Stimulated activated CD8-positive, alpha-beta memory T cell treated with anti-CD3 and anti-CD28 coated beads, Interleukin-12 subunit alpha, Interleukin-12 subunit beta, amount 100 ng/mL, for 24 hours (primary cell): ENCODE measurements around the gene CBFA2T2.
"Not testable (repeated sequence)": the region's sequence is repeated elsewhere in the genome, so short reads cannot be mapped to it uniquely, and the experiment has no call there.

Source experiments
- DNase-seq: peaks from one replicate; pipeline ENCODE4 v3.0.0-alpha.2; 2020; ENCODE audit errors: extremely low read depth

The CBFA2T2 gene

DNA sequence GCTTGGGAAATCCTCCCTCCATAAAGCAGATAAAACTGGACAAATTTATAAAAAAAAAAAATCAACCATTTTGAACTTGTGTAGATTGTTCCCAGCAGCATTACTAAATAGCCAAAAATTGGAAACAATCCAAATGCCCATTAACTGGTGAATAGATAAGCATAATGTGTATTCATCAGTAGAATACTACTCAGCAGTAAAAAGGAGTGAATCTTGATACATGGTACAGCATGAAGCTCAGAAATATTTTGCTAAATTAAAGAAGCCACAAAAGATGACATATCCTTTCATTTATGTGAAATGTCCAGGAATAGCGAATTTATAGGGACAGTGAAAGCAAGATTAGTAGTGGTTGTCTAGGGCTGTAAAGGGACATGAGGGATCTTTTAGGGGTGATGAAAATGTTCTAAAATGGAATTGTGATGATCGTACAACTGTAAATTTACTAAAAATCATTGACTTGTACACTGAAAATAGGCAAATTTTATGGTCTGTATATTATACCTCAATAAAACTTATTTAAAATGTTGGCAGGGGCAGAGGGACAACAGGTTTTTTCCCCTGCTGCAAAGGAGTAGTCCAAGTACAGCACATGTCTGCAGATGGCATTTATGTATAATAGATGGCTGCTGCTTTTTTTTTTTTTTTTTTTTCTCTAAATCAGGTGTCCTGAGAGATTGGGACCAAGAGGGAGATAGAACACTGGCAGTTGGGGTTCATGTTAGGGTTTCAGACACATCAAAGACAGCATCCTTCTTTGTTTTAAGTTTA, 59.5 kb downstream of the CBFA2T2 start:
- no peak for DNase-seq

DNA sequence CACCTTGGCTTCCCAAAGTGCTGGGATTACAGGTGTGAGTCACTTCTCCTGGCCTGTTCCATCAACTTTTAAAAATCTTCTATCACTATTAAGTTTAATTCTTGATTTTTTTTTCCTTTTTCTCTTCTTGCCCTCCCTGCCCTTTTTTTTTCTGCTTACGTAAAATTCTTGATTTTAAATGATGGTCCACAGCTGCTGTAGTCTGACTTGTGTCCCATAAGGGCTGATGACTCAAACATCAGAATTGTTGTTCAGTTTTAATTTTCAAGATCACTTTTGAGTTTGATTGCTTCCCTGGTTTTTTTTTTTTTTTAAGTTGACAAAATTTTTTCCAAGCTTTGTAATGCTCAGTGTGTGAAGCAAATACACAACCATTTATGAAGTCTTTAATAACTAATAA, 61.9 kb downstream of the CBFA2T2 start:
- DNase-seq = no peak

DNA sequence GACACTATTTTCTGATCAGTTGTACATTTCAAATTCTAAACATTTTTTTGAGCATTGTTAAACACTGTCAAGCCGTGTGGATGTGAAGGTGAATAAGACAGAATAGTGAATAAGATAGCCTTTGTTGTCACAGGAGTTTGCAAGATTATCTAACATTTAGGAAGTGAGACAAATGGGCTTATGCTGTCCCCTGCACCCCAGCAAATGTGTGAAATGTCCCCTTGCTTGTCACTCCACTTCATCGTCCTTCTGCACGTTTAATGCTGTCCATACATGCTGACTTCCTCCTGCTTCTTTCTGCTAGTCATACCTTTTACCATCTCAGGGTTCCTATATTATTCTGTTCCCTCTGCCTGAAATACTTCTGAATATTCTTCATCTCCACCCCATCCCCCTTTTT, 62.6 kb downstream of the CBFA2T2 start:
- DNase-seq = no peak

DNA sequence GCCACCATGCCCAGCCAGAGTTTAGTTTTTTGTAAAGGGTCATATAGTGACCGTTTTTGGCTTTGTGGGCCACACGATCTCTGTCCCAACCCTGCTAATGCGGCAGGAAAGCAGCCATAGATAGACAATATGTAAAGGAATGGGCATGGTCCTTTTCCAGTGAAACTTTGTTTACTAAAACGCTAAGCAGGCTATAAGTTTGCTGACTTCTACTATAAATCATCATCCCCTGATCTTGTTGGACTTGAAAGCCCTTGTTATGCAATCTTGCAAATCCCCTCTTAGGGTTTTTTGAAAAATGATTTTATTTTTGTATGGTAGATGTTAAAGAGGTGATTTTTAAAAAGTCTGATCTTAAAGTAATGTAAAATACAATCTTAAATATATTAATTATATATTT, 63.6 kb downstream of the CBFA2T2 start:
- DNase-seq = no peak

DNA sequence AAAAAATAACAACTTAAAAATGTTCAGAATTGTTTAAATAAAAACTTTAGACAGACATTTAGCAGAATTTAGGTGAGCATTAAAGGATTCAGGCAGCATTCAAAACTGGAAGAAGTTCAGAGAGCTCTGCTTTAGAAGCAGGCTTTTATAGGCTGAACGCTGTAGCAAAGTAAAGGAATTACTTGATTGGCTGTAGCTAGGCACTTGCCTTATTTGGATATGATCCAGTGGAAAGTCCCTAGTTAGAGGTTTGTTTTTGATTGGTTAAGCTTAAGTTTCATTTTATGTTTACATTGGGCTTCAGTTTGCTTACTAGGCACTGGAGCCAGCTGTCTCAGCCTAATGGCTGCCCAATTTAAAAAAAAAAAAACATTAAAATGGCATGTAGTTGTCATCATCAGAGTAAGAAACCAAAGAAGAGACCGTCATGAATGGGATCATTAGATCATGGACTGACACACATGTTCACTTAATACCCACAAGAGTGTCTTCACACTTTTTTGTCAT, 65.1 kb downstream of the CBFA2T2 start:
- no peak for DNase-seq

DNA sequence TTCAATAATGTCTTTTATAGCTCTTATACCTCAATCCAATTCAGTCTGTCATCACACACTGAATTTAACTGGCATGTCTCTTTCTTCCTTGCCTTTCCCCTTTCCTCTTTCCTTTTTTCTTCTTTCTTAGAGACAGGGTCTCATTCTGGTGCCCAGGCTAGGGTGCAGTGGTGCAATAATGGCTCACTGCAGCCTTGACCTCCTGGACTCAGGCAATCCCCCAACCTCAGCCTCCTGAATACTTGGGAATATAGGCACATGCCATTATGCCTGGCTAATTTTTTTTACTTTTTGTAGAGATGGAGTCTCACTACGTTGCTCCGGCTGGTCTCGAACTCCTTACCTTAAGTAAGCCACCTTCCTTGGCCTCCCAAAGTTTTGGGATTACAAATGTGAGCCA, 65.9 kb downstream of the CBFA2T2 start:
- no peak for DNase-seq

DNA sequence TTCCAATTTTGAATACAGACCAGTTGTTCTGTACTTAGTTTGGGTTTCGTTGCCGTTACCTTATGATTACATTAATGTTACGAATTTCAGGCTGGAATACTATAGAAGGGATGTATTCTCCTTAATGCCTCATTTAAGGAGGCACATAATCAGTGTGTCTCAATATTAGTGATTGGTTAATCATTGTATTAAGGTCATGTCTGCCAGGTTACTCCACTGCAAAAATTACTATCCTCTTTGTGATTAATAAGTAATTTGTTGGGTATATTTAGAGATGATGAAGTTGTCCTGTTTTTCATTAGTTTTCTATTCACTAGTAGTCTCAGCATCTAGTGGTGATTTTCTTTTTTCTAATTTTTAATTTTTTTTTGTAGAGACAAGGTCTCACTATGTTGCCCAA, 66.3 kb downstream of the CBFA2T2 start:
- DNase-seq = no peak

DNA sequence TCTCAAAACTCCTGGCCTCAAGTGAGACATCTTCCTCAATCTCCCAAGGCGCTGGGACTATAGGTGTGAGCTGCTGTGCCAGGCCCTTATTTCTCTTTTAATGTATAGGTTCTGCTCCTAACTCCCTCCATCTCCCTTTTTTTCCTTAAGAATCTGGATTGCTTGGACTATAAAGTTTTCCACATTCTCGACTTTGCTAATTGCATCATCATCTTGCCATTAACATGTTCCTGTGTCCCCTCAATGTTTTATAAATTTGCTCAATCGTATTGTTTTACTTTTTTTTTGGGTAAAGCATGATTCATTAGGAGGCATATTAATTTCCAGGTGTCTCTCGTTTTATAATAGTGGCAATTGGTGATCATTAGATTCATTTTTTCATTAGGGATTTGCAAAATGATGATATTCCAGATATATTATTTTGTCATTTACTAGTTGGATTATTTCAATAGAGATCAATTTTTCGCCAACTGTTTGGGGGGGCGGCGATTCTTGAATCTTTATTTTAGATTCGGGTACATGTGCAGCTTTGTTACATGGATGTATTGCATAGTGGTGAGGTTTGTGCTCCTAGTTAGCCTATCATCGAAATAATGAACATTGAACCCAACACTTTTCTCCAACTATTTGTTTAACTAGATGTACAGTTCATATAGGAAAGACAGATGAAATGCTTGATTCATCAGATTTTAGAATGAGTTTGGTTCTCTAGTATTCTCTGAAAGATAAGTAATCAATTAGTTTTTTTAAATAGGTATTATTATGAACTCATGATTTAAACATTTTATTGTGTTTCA, 68.7 kb downstream of the CBFA2T2 start:
- DNase-seq = no peak

DNA sequence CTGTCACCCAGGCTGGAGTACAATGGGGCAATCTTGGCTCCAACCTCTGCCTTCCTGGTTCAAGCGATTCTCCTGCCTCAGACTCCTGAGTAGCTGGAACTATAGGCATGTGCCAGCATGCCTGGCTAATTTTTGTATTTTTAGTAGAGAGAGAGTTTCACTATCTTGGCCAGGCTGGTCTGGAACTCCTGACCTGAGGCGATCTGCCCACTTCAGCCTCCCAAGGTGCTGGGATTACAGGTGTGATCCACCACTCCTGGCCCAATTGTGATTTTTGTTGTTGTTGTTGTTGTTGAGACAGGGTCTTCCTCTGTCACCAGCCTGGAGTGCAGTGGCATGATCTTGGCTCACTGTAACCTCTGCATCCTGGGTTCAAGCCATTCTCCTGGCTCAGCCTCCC, 69.3 kb downstream of the CBFA2T2 start:
- no peak for DNase-seq

DNA sequence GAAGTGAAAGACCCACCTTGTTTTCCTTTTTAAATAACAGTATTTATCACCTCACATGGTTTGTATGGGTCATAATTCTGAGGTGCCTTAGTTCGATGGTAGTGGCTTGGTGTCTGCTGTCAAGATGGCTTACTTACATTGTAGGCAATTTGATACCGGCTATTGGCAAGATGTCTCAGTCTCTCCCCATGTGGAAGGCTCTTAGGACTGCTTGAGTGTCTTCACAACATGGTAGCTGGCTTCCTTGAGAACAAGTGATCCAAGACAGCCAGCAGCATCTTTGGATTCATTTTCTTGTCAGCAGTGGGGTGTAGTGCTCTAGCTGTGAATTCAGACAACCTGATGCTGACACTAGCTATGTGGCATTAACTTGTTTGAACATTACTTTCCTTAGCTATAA, 70.1 kb downstream of the CBFA2T2 start:
- DNase-seq = no peak

DNA sequence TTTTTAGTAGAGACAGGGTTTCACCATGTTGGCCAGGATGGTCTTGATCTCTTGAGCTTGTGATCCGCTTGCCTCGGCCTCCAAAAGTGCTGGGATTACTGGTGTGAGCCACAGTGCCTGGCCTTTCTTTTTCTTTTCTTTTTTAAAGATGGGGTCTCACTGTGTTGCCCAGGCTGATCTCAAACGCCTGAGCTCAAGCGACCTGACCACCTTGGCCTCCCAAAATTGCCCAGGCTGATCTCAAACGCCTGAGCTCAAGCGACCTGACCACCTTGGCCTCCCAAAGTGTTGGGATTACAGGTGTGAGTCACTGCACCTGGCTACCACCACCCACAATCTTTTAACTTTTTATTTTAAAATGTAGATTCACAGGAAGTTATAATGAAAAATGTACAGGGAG, 71.2 kb downstream of the CBFA2T2 start:
- not testable (repeated sequence) for DNase-seq

DNA sequence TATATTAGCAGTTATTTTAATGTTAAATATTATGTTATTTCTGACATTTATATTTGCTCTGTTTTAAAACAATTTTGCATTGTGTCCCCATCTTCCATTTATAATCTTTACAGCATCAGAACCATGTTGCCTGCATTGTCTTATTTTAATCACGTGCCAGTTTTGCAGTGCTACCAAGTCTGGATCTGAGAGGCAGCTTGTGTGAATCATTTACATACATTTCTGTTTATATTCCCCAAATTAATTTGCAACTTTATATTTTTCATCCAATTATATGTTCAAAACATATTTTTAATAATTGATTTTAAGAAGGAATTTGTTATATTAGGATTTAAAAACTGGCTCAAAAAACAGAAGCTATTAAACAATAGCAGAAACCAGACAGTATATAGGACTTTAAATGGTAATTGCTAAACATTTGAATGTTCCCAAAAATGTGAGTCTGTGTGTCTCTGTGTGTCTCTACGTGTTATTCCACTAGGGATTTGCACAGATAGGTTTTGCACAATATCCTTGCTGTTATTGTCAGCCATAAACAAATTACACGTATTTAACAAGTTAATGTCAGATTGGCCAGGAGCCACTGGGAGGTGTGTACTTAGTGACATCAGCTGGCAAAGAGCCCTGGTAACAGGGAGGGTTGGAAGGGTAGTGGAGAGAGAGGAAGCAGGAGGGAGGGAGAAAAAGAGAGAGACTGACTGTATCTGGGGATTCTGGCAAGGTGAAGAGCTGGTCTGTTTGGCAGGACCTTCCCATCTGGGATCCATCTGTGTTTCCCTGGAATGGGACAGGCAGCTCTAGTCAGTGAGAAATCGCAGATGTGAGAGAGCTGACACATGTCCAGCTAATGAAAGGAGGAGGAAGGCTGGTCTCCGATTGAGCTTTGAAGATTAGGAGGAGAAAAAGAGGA, 72.1 kb downstream of the CBFA2T2 start:
- DNase-seq = no peak

DNA sequence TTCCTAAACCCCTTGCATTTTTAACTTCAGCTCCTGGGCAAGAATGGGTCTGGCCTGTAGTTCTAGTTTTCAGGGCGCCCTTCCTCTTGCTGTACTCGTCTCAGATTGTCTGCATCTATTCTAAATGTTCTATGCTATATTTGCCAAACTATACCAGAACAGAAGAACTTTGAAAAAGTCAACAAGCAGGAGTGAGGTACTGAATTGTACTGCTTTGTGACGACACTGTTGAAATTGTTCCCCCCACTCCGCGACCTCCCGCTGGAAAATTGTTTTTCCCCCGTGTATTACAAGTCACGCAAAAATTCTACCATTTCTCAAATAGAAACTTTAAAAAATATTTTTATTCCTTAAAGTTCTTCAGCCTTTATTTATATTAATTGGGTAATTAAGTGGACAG, 73.9 kb downstream of the CBFA2T2 start:
- no peak for DNase-seq

DNA sequence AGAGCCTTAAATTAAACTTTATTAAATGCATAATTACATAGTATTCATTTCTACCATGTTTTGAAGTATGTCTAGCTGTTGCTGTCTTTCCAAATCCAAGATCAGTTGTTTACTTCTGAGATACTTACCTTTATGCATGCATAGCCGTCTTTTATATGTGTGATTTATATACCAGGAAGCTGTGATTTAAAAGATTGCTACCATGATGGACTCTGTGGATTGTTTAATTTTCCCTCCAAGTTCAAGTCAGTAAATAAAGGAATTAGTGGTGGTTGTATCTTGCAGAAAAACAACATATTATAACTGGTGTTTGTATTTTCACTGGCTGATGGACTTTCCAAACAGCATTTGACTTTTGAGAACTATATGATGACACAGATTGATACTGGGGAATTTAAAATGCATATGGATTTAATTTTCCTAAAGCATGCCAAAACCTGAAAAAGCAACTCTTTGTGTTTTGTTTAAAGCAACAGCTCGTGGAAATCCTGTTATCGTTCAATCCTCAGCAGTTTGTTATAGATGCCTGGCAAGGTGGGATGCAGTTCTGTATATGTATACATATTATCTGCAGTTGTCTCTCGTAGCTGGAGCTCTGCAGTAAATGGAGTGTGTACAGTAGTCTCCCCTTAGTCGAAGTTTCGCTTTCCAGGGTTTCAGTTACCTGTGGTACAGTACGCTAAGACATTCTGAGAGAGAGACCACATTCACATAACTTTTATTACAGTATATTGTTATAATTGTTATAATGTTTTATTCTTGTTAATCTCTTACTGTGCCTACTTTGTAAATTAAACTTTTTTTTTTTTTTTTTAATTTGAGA, 77.1 kb downstream of the CBFA2T2 start:
- no peak for DNase-seq

DNA sequence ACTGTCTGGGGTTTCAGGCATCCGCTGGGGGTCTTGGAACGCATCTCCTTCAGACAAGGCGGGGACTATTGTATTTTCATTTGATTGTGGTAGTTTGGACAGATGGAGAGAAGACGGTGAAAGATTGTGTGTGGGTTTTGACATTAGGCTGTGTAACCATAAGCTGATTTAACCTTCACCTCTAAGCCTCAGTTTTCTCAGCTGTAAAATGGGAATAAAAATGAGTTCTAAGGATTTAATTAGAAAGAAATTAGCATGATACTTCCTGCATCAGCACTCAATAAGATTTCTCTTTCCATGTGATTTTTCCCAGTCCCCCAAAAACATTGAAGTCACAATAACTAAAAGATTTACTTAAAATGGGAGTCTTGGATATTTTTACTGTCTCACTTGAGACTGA, 78.1 kb downstream of the CBFA2T2 start:
- no peak for DNase-seq

DNA sequence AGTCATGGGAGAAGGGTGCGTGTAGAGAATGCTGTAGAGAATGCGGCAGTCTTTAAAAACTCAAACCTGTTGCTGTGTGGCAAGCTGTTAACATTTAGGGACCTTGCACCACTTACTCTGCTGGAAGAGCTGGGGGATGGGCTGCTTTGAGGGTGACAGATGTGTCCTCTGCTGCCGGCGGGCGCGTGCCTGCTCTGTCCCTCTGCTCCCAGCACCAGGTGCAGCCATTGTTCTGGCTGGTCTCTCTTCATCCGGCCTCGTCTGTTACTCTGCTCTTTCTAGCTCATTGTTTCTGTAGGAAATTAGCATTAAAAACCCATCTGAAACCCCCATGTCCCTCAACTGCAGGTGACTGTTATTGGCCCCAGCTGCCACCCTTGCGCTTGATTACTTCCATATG, 78.5 kb downstream of the CBFA2T2 start:
- no peak for DNase-seq

DNA sequence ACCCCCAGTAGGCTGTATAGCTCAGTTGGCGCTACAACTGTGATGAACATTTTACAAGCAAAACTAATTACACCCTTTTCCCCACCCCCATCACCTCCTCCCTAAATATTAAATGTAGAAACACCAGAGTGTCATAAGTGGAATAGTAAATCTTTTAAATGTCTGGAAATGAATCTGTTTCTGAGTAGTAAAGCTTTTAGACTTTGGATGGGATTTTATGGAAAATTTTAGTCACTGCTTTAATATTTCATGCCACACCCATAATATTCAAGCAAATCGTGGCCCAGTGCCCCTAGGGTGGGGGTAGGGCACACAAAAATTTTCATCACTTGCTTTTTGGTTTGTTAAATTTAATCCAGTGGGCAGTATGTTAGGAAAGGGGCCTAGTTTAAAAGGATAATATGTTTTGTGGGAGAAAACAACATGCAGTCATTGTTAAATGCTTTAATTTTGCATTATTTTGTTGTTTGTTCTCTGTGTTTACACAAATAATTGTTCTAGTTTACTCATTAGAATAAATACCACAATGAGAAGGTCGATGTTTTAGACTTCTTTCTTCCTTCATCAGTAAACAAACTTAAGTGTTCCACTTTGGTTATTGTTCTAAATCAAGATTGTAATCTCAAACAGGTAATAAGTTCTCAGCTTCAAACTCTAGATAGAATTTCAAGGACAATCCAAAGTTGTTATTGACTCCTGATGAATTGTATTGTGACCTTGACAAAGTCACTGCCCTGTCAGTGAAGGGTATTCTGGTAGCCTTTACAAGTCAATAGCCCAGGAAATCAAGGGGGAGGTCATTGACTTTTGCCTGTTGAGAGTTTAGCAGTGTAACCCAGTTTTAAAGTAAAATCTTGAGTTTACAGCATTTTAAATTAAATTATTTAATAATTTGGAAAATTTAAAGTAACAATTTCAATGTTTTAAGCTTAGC, 79.2 kb downstream of the CBFA2T2 start:
- no peak for DNase-seq

DNA sequence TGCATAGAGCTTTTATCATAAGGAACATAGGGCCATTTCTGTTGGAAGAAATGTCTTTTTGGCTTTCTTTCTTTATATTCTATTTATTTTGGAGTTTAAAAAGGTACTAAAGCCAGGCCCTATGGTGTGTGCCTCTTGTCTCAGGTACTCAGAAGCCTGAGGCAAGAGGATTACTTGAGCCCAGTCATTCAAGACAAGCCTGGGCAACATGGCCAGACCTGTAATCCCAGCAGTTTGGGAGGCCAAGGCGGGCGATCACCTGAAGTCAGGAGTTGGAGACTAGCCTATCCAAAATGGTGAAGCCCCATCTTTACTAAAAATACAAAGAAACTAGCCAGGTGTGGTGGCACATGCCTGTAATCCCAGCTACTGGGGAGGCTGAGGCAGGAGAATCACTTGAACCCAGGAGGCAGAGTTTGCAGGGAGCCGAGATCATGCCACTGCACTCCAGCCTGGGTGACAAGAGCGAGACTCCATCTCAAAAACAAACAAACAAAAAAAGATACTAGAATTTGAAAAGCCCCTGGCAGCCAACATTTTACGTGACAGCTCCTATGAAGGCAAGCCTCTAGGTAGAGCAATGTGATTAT, 80.0 kb downstream of the CBFA2T2 start:
- DNase-seq = no peak

DNA sequence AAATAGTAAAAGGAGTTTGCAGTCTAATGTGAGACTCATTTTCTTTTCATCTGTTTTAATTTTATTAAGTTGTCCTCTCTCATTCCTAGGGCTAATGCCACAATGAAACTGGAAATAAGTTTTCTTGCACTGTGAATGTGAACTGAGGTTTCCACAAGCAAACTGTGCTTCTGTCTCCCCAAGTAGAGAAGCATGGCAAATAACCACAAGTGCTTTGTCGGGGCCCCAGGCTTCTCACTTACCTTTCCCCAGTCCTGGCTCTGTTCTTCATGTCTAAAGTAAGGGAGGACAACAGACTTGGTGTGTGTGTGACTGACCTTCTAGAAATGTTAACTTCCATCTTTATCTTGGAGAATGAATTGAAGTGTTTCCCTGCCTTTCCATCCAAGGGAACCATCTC, 80.8 kb downstream of the CBFA2T2 start:
- DNase-seq = no peak

DNA sequence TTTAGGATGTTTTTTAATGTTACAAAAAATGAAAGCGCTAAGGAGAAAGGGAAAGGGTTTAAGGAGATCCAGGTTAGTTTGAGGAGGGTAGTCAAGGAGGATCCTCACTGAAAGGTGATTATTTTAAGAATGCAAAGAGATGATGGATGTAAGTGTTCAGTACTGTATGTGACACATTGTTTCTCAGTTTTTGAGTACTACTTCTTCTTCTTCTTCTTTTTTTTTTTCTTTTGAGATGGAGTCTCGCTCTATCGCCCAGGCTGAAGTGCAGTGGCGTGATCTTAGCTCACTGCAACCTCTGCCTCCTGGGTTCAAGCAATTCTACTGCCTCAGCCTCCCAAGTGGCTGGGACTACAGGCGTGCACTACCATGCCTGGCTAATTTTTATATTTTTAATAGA, 83.4 kb downstream of the CBFA2T2 start:
- DNase-seq = not testable (repeated sequence)
